Esophagus squamous epithelium (tissue), 4 donors: Measurements from ENCODE around the gene ORMDL3.

Source experiments
- CTCF ChIP-seq, 6 experiments: fragments of 450-650 bp in 4 of 6; fragments of 200-600 bp in 2 of 6; sonication (generic) in 2 of 6; IDR thresholded peaks; one replicate each; pipeline ENCODE4 v1.5.1; 2016 to 2019; ENCODE audit warnings: antibody characterized with exemption in 6 of 6, mild to moderate bottlenecking in 4 of 6, moderate library complexity in 4 of 6
- POLR2A ChIP-seq, 4 donors: fragments of 450-650 bp; IDR thresholded peaks; one replicate each; pipeline ENCODE4 v1.6.1; 2017; ENCODE audit warnings: antibody characterized with exemption in 4 of 4, mild to moderate bottlenecking in 4 of 4, moderate library complexity in 3 of 4

DNA sequence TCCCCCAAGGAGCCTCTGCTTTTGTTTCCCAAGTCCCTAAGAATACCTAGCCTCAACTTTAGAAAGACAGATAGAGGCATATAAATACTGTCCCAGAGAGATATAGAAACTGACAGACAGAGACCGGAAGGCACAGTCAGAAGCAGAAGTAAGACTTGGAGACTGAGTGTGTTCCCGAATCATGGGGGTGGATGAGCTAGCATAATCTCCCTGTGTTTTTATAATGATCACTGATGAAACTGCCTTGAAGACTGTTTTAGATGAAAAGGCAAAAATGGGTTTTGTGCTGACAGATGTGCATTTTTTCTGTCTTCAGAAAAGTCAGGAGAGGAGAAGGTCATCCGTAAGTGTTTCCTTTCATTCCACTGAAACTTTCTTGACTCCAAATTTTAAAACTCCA, 44.9 kb upstream of the ORMDL3 start:
- TF ChIP-seq CTCF (IDR thresholded peaks at IDR 0.05) (no peak), POLR2A (IDR thresholded peaks at IDR 0.05) (no peak)
